OCI-M1 (cell line): ENCODE results near the gene SEMA4D.
A peak's percentile ranks its signal among the peaks of the same experiment; 100 is the strongest.

Experiments
- DNase-seq: peaks from one replicate; lab custom pipeline; 2025; lab: John Stamatoyannopoulos, UW

SEMA4D gene

GRCh38 chr9:89410641-89411350 is 87.1 kb downstream of the SEMA4D start:
- peak; percentile 26 for DNase-seq

- DNase-seq, result no peak
Measured at GRCh38 chr9:89410022-89410421, 87.9 kb downstream of the SEMA4D start.

GRCh38 chr9:89409466-89409865 is 88.4 kb downstream of the SEMA4D start:
- DNase-seq, result no peak

GRCh38 chr9:89408628-89409101 is 89.2 kb downstream of the SEMA4D start:
- DNase-seq, result no peak

GRCh38 chr9:89407070-89407469 is 90.8 kb downstream of the SEMA4D start:
- no peak for DNase-seq

- DNase-seq, result no peak
Measured at GRCh38 chr9:89405826-89406225, 92.1 kb downstream of the SEMA4D start.

- DNase-seq, result no peak
Measured at GRCh38 chr9:89404074-89404473, 93.8 kb downstream of the SEMA4D start.

GRCh38 chr9:89402695-89403427 is 95.1 kb downstream of the SEMA4D start:
- DNase-seq, result no peak

GRCh38 chr9:89400403-89401116 is 97.4 kb downstream of the SEMA4D start:
- peak; percentile 81 for DNase-seq

- no peak for DNase-seq
Measured at GRCh38 chr9:89398621-89399020, 99.3 kb downstream of the SEMA4D start.

GRCh38 chr9:89397471-89397870 is 100.4 kb downstream of the SEMA4D start:
- DNase-seq, result no peak

GRCh38 chr9:89395931-89396710 is 101.8 kb downstream of the SEMA4D start:
- no peak for DNase-seq

- DNase-seq, result no peak
Measured at GRCh38 chr9:89394412-89394811, 103.5 kb downstream of the SEMA4D start.

GRCh38 chr9:89391585-89391984 is 106.3 kb downstream of the SEMA4D start:
- DNase-seq, result no peak

GRCh38 chr9:89390578-89391116 is 107.3 kb downstream of the SEMA4D start:
- no peak for DNase-seq

GRCh38 chr9:89390068-89390555 is 107.8 kb downstream of the SEMA4D start:
- no peak for DNase-seq

GRCh38 chr9:89388868-89389177 is 109.1 kb downstream of the SEMA4D start:
- DNase-seq, result no peak

GRCh38 chr9:89388084-89388867 is 109.6 kb downstream of the SEMA4D start:
- DNase-seq, result peak; percentile 86

- no peak for DNase-seq
Measured at GRCh38 chr9:89387197-89387849, 110.6 kb downstream of the SEMA4D start.

GRCh38 chr9:89386797-89387196 is 111.1 kb downstream of the SEMA4D start:
- DNase-seq, result no peak
